GM11168 (cell line): ENCODE measurements around the gene RCAN1.
"Not testable (repeated sequence)": the region's sequence is repeated elsewhere in the genome, so short reads cannot be mapped to it uniquely, and the experiment has no call there.

Source experiments
- in situ Hi-C: fragments of 300-500 bp; cut with MboI; formaldehyde crosslinking; loops from one replicate; pipeline ENCODE4 v1.12.0; 2022; ENCODE audit warnings: low sequenced_read_pairs; ENCODE audit not compliant: unreplicated experiment

RCAN1 gene

GRCh38 chr21:34574601-34575529 lies 40.0 kb downstream of the RCAN1 start:
- in situ Hi-C loops: no loop called here

GRCh38 chr21:34571994-34572393 lies 42.9 kb downstream of the RCAN1 start:
- in situ Hi-C loops: no loop called here

- in situ Hi-C loops: no loop called here
Observed at GRCh38 chr21:34570313-34570712, 44.6 kb downstream of the RCAN1 start.

DNA sequence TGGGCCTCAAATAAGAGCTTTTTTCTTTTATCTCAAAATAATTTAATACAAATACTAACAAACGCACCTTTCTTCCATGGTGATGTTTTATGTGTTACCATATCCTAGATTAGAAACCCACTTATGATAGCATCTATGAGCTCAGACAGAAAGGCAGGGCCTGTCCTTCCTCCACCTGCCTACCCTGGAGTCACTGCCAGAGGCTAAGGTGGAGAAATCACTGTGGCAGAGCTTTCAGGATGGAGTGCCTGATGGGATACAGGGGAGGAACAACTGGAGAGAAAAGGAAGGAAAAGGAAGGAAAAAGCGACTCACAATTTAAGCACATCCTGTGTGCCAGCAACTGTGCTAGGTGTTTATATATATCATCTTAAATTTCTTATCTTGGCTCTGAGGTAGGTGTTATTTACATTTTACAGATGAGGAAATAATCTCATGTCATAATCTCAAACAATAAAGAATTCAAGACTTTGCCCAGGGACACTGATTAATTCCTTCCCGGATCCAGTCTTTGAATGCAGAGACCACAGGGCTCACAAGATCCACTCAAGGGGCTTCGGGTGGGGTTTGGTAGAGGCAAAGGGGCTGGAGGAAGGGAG lies 45.4 kb downstream of the RCAN1 start:
- in situ Hi-C loops: no loop called here

GRCh38 chr21:34568801-34569200 lies 46.1 kb downstream of the RCAN1 start:
- in situ Hi-C loops: not testable (repeated sequence)

DNA sequence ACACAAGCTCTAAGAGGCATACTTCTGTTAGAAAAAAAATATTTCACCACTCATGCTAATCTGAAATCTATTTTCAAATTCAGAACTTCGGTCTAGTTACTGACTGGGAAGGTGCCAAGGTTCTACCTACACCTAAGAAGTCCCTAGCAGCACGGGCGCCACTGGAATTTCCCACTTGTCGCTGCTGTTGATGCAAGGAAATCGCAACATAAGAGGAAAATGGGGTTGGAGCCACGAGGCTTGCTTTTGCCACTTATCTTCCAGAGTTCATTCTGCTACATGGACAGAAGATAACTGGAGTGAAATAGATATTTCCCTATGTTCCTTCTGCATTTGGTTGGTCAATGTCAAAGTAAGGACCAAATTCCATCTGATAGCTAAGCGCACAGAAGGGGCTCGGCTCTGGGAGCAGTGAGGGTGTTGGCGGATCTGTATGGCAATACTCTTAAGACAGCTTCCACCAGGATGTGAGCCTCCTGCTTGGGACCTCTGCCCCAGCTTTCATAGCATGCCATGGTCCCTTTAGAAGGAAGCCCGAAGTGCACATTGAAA lies 47.2 kb downstream of the RCAN1 start:
- in situ Hi-C loops: no loop called here

DNA sequence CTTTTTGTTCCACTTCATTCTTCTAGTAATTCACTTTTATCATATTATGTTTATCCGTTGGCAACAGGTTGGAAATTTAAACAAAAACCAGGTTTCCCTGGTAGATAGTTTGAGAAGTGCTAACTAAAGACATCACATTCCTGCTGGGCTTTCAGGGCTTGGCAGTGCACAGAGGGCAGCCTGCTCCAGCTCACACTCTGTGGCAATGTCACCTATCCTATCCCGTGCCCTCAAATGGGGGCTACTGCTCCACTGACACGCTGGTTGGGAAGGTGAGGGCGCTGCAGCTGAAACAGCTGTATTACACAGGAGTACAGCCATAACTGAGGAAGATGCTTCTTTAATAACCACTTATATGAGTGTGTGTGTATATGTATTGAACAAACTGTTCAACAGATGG lies 49.7 kb downstream of the RCAN1 start:
- in situ Hi-C loops: no loop called here

- in situ Hi-C loops: loop anchor here (5.0 kb wide), 1 partner anchor 36 kb away; no protein-coding TSS in a partner anchor
Observed at GRCh38 chr21:34563370-34563769, 51.5 kb downstream of the RCAN1 start.

- in situ Hi-C loops: loop anchor here (5.0 kb wide), 1 partner anchor 35 kb away; no protein-coding TSS in a partner anchor
Observed at GRCh38 chr21:34561806-34562205, 53.1 kb downstream of the RCAN1 start.

GRCh38 chr21:34560609-34561008 lies 54.3 kb downstream of the RCAN1 start:
- in situ Hi-C loops: loop anchor here (5.0 kb wide), 1 partner anchor 33 kb away; no protein-coding TSS in a partner anchor

- in situ Hi-C loops: loop anchor here (5.0 kb wide), 1 partner anchor 33 kb away; no protein-coding TSS in a partner anchor
Observed at GRCh38 chr21:34560021-34560420, 54.9 kb downstream of the RCAN1 start.

GRCh38 chr21:34559089-34559631 lies 55.8 kb downstream of the RCAN1 start:
- in situ Hi-C loops: no loop called here

DNA sequence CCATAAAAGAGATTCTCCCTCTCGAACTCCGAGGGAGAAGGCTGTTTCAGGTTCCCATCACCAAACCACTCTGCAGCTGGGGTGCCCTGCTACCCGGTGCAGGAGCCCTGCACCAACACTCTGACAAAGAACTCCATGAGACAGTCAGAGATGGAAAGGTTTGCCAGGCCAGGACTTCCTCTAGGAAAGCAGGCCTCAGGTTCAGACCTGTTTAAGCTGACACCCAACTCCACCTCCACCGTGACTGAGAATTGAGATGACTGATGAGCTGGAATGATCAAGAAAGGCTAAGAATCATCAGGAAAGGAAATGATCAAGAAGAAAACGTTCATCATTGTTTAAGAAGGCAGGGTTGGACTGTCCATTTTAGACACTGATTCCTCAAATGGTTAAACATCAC lies 56.7 kb downstream of the RCAN1 start:
- in situ Hi-C loops: no loop called here

- in situ Hi-C loops: no loop called here
Observed at GRCh38 chr21:34557261-34557660, 57.7 kb downstream of the RCAN1 start.

GRCh38 chr21:34554670-34555069 lies 60.2 kb downstream of the RCAN1 start:
- in situ Hi-C loops: not testable (repeated sequence)

GRCh38 chr21:34554227-34554626 lies 60.7 kb downstream of the RCAN1 start:
- in situ Hi-C loops: no loop called here

DNA sequence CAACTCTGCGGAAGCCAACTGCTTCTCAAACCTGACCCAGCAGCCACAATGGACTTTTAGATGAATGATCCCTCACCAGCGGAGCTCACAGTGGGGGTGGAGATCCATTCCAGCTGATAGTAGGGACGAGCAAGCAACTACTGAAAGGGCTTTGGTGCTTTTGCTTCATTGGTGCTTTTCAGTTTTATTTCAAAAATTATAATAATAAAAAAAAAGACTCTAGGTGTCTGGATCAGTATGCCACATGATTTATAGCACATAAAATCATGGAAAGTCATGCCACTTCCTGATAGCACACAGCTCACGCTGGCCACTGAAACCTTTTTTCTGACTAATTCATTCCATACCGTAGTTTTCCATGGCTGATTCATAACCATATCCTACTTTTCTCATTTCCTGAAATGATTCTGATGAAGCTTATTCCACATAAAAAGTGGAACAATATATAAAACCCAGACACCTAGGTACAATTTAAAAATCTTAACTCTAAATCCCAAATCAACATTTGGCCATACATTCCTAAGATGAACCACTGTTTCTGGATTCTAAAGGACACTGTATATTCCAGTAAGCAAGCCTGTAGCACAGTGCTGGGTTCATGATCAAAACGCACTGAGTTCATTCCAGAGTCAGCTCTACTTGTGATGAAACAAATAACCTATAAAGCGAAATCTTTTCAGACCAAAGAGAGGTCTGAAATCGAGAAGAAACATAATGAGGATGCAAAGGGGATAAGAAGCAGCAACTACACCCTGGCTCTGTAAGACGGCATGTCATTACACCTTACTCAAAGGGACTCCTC lies 61.6 kb downstream of the RCAN1 start:
- in situ Hi-C loops: no loop called here

DNA sequence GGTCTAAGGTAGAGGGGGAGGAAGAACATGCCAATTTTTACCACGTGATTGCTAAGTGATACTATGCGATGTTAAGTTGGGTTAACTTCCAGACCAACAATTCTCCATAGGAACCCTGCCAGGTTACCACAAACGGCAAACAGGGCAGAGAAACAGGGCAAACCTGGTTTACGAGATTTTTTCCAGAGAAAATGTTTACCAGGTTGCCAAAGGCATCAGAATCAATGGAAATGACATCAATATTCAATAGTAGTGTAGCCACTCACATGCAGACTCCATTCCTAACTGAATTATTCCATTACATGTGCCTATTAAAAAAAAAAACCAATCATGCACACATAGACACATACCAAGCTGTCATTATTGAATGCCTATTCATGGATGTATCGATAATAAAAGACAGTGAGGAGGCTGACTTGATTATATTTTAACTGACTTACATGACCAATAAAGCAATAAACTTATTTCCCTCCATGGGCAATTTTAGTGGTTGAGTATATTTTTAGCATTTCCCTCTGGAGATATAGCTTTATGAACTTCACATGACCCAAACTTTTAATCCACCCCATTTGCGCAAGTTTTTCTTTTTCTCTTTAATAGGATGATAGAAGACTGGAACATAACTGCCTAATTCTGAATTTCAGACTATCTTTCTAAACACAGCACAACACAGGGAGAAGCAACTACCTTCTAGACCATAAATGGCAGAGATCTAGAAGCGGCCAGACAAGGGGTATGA lies 62.4 kb downstream of the RCAN1 start:
- in situ Hi-C loops: no loop called here

- in situ Hi-C loops: no loop called here
Observed at GRCh38 chr21:34550182-34550799, 64.6 kb downstream of the RCAN1 start.
